Adrenal gland (tissue), 12 donors: ENCODE measurements around the gene ZDHHC18. TPM values are rescaled to one million over a fixed set of nuclear protein-coding genes. Genes with fewer than 3 reads are reported as not detected.
"Not testable (repeated sequence)": the region's sequence is repeated elsewhere in the genome, so short reads cannot be mapped to it uniquely, and the experiment has no call there.

ENCODE experiments used
- DNase-seq, 7 donors: peaks; one replicate each; pipeline ENCODE4 v3.0.0-alpha.2; 2019 to 2020
- H3K27ac ChIP-seq, 5 donors: fragments of 200-600 bp; sonication (generic) in 4 of 5; 1 replicate in 3 of 5; 2 replicates in 2 of 5; pipeline versions ENCODE4 v1.5.1 to v1.8.0; 2016 to 2020; ENCODE audit warnings: mild to moderate bottlenecking in 1 of 5
- H3K27me3 ChIP-seq: fragments of 200-600 bp; 2 replicates; pipeline ENCODE4 v1.8.0; 2021
- H3K36me3 ChIP-seq, 2 donors: fragments of 200-600 bp; replicated peaks in 1 of 2; 1 replicate in 1 of 2; 2 replicates in 1 of 2; pipeline versions ENCODE4 v1.5.1 to v1.8.0; 2018 to 2022
- H3K4me1 ChIP-seq, 2 donors: fragments of 200-600 bp; replicated peaks in 1 of 2; 1 replicate in 1 of 2; 2 replicates in 1 of 2; pipeline versions ENCODE4 v1.5.1 to v1.8.0; 2018 to 2021
- H3K4me3 ChIP-seq, 4 donors: fragments of 200-600 bp; sonication (generic) in 3 of 4; one replicate each; pipeline ENCODE4 v1.5.1; 2016 to 2018
- H3K9me3 ChIP-seq, 3 donors: fragments of 200-600 bp; sonication (generic) in 1 of 3; replicated peaks in 1 of 3; 1 replicate in 2 of 3; 2 replicates in 1 of 3; pipeline versions ENCODE4 v1.5.1 to v1.8.0; 2016 to 2021
- CTCF ChIP-seq, 6 experiments: fragments of 450-650 bp in 4 of 6; fragments of 200-600 bp in 2 of 6; sonication (generic) in 1 of 6; IDR thresholded peaks; 1 replicate in 5 of 6; 2 replicates in 1 of 6; pipeline versions ENCODE4 v1.5.1 to v1.8.0; 2016 to 2021; ENCODE audit warnings: antibody characterized with exemption in 6 of 6, mild to moderate bottlenecking in 2 of 6, moderate library complexity in 1 of 6
- POLR2A ChIP-seq, 2 donors: fragments of 450-650 bp; IDR thresholded peaks; one replicate each; pipeline ENCODE4 v1.6.1; 2017; ENCODE audit warnings: antibody characterized with exemption in 2 of 2, mild to moderate bottlenecking in 2 of 2, moderate library complexity in 1 of 2
- WGBS, 4 donors: extraction: QIAGEN DNeasy Blood & Tissue Kit in 2 of 4; methylation state at CpG; one replicate each; pipeline versions ENCODE4 v1.1.5 to v1.1.7; 2013 to 2017; 5-methylcytosine and 5-hydroxymethylcytosine counted together
- intact Hi-C, 2 donors: fragments of 100-400 bp; cut with DNase I; formaldehyde crosslinking; loops; one replicate each; pipeline versions ENCODE4 v1.14.1 to v1.15.0; 2022 to 2023
- polyA plus RNA-seq, 3 donors: library from polyadenylated mRNA; stranded (reverse); fragments of 200-250 nt in 2 of 3; fragments of 350-450 nt in 1 of 3; fragmentation: Illumina TruSeq in 1 of 3; extraction: RNeasy Lipid Tissue Mini Kit (QIAGEN cat#74804) in 1 of 3; gene quantifications; one replicate each; pipeline ENCODE4 v1.2.3, GENCODE V29; 2013 to 2014
- total RNA-seq, 9 donors: library from RNA; depleted of rRNA in 4 of 9; stranded (reverse); fragments of >200 nt in 4 of 9; fragments of 120-200 nt in 1 of 9; fragmentation: NEBNext Ultra II Directional in 1 of 9; extraction: Animal tissue kit (Norgen Biotek cat#: 25700) in 1 of 9; gene quantifications; one replicate each; pipeline versions ENCODE4 v1.1.0 to v1.2.4, GENCODE V29; 2013 to 2023
- donor health status: healthy with polysubstance abuse.
- donor health status: Bipolar disorder and iron deficiency.
- donor health status: DM: yes; HTN: yes; CAD: no.
- donor health status: DM: no; HTN: no; CAD: no.
- donor health status: DM: no; HTN: no; CAD: no.
- donor health status: DM: yes; HTN: yes; CAD: no.

The ZDHHC18 gene
- total and polyA plus RNA-seq, 12 donors = 4.9 to 16.5 (median 10.0) TPM

- Histone ChIP-seq H3K4me3 (no peak overlapping the region), H3K36me3 (peaks cover 0 to 79% of the 10 kb centered on the region in 2 donors), H3K4me1 (peaks cover 4% of the 10 kb centered on the region in 2 donors), H3K9me3 (no peaks in the 10 kb centered on the region), H3K27ac (no peak overlapping the region), H3K27me3 (no peaks in the 10 kb centered on the region)
- DNase-seq = no peak
- TF ChIP-seq CTCF (IDR thresholded peaks at IDR 0.05) = no peak
- TF ChIP-seq POLR2A (IDR thresholded peaks at IDR 0.05) = no peak
- intact Hi-C loops = loop anchor here (10.0 kb wide), 2 partner anchors 65 to 275 kb away; no protein-coding TSS in a partner anchor
- WGBS, 4 donors = 87 to 92% (median 91%) methylated on average over 3 to 4 of the region's 4 CpGs
These were observed 53.3 kb downstream of the ZDHHC18 start for GRCh38 chr1:26879793-26880192.

- not testable (repeated sequence) for H3K9me3 ChIP-seq, H3K27me3 ChIP-seq, H3K4me1 ChIP-seq, H3K4me3 ChIP-seq
- peak overlapping the region in 1 of 5 donors; percentile 20 for H3K27ac ChIP-seq
- intact Hi-C loops = loop anchor here in 1 of 2 donors (10.0 kb wide), 1 partner anchor 277 kb away; no protein-coding TSS in a partner anchor
- DNase-seq = peak in 2 of 7 donors; percentile 35 to 47
- 58 to 69% (median 60%) methylated on average over 6 of the region's 6 CpGs for WGBS, 4 donors
- H3K36me3 ChIP-seq = peaks cover 0 to 90% of the 10 kb centered on the region in 2 donors
These were observed 55.1 kb downstream of the ZDHHC18 start for GRCh38 chr1:26881611-26882010.

- H3K4me1 ChIP-seq = peaks cover 4% of the 10 kb centered on the region in 2 donors
- peaks cover 0 to 93% of the 10 kb centered on the region in 2 donors for H3K36me3 ChIP-seq
- TF ChIP-seq POLR2A (IDR thresholded peaks at IDR 0.05) (no peak), CTCF (IDR thresholded peaks at IDR 0.05) (no peak)
- H3K27ac ChIP-seq = no peak overlapping the region
- no peak overlapping the region for H3K4me3 ChIP-seq
- DNase-seq = no peak
- intact Hi-C loops = loop anchor here in 1 of 2 donors (10.0 kb wide), 1 partner anchor 278 kb away; no protein-coding TSS in a partner anchor
- H3K9me3 ChIP-seq = no peaks in the 10 kb centered on the region
- 78 to 84% (median 81%) methylated on average over 5 of the region's 5 CpGs for WGBS, 4 donors
- H3K27me3 ChIP-seq = no peaks in the 10 kb centered on the region
These were observed 56.4 kb downstream of the ZDHHC18 start for GRCh38 chr1:26882696-26883463.

DNA sequence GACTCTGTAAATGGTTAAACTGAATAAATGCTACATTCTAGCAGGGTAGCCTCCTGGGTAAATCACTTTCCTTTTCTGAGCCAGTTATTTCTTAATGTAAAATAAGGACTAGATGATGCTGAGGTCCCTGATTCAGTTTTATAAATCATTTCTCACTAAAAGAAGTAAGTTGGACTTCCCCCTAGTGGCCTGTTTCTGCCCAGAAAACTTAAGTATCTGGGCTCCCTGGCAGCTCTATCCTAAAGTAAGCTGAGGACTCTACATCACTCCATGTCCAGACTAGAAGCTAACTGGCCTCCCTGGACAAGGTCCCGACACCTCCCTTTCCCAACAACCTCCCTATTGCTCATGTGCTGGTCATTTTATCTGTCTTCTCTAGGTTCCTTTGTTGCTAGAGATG, 60.6 kb downstream of the ZDHHC18 start:
- DNase-seq = peak in 3 of 7 donors; percentile 45 to 53 (median 52)
- WGBS, 4 donors = 40 to 70% (median 59%) methylated on average over 1 of the region's 1 CpG
- TF ChIP-seq CTCF (IDR thresholded peaks at IDR 0.05) = peak; percentile 31 to 53 (median 36)
- no peak for TF ChIP-seq POLR2A (IDR thresholded peaks at IDR 0.05)
- Histone ChIP-seq H3K9me3 (no peaks in the 10 kb centered on the region), H3K36me3 (peaks cover 0 to 69% of the 10 kb centered on the region in 2 donors), H3K27me3 (no peaks in the 10 kb centered on the region), H3K4me3 (no peak overlapping the region), H3K27ac (no peak overlapping the region), H3K4me1 (peaks cover 7 to 14% of the 10 kb centered on the region in 2 donors)
- intact Hi-C loops = loop anchor here in 1 of 2 donors (10.0 kb wide), 1 partner anchor 282 kb away; no protein-coding TSS in a partner anchor
